Loucy (cell line): ENCODE measurements around the gene PLIN3.

ENCODE experiments used
- CTCF ChIP-seq: fragments of 200-600 bp; sonication (generic); conservative IDR thresholded peaks from 2 replicates; pipeline ENCODE4 v1.5.1; 2014; ENCODE audit warnings: mild to moderate bottlenecking, antibody characterized with exemption, low read length
- EZH2phosphoT487 ChIP-seq: fragments of 200-600 bp; IDR thresholded peaks from 2 replicates; pipeline ENCODE4 v1.6.1; 2018; ENCODE audit warnings: antibody characterized with exemption, mild to moderate bottlenecking, moderate library complexity, borderline replicate concordance

GRCh38 chr19:4914736-4915501 is 47.5 kb upstream of the PLIN3 start:
- TF ChIP-seq CTCF (no peak), EZH2phosphoT487 (no peak)
